Mammary epithelial cell (primary cell): ENCODE measurements around the gene PCDHGC4.

Experiments used
- CTCF ChIP-seq, 2 donors: IDR thresholded peaks in 1 of 2; conservative IDR thresholded peaks in 1 of 2; 2 replicates each; pipeline ENCODE4 v1.5.1; 2011 to 2012; ENCODE audit warnings: inconsistent platforms in 2 of 2, low read length in 2 of 2, mild to moderate bottlenecking in 2 of 2, control low read depth in 1 of 2, low read depth in 1 of 2; ENCODE audit not compliant: insufficient read depth in 1 of 2; ENCODE audit errors: extremely low read depth in 1 of 2
- EZH2 ChIP-seq: IDR thresholded peaks from 2 replicates; pipeline ENCODE4 v1.6.1; 2012; ENCODE audit warnings: low read length, inconsistent platforms, borderline replicate concordance

- no peak for TF ChIP-seq CTCF (conservative IDR thresholded peaks at IDR 0.05 in 1 of 2, IDR thresholded peaks at IDR 0.05 in 1 of 2; ENCODE audit: extremely low read depth in 1 of 2, insufficient read depth in 1 of 2, low read depth in 1 of 2, low read length in 2 of 2)
- no peak for TF ChIP-seq EZH2
Measured at GRCh38 chr5:141501761-141502160, 16.9 kb downstream of the PCDHGC4 start.
